GM12864 (cell line): Measurements from ENCODE around the gene SNRPF.

Experiments
- DNase-seq: peaks from one replicate; pipeline ENCODE4 v3.0.0-alpha.2; 2011; ENCODE audit warnings: low read depth
- H3K4me3 ChIP-seq: 2 replicates; pipeline ENCODE4 v1.5.1; 2011; ENCODE audit warnings: mild to moderate bottlenecking, low read depth, low read length, control low read depth
- CTCF ChIP-seq: IDR thresholded peaks from 2 replicates; pipeline ENCODE4 v1.5.1; 2011; ENCODE audit warnings: low read depth, mild to moderate bottlenecking, moderate library complexity, low read length, control low read depth, inconsistent platforms; ENCODE audit errors: missing control alignments

The SNRPF gene

DNA sequence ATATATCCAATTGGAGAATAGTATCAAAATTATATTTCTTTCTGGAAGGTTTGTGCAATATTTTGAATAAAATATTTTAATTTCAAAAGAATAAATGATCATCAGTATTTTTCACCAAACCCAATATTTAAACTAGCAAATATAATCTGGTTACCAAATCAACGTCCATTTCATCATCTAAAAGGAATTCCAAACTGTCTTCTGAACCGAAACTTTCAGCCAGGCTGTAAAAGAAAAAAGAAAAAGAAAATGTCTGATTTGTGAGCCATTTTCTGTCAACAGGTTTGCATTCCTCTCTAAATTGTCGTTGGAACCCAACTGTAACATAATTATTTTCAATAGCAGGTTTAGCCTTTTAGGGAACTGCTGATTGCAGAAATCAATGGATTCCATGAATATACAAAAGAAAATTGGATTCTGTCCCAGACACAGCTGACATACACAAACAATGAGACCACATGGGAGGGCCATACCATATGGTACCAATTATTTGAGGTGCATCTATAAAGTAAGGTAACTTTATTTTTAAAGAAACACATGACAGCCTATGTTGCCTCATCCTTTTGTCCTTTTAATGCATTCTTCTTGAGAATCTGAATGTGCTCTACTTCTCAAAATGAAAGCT, 22.7 kb downstream of the SNRPF start:
- H3K4me3 ChIP-seq, result no peak overlapping the region
- no peak for TF ChIP-seq CTCF
- DNase-seq, result no peak

DNA sequence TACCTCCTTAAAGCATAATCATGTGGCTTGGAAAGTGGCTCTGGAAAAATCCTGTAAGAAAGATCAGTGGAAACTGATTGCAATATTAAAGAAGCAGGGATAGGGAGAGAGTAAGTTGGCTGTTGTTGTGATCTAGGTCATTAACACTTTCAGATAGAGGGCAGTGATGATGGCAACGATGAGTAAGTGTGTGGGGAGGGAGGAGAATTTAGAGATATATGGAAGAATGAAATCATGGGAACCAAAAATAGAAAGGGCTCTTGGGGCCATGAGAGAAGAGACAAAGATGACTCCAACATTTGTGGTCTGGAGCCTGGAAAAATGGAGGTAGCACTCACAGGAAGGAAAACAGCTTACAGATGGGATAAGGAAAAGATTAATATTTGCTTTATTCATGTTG, 23.3 kb downstream of the SNRPF start:
- no peak overlapping the region for H3K4me3 ChIP-seq
- TF ChIP-seq CTCF, result no peak
- DNase-seq, result no peak

DNA sequence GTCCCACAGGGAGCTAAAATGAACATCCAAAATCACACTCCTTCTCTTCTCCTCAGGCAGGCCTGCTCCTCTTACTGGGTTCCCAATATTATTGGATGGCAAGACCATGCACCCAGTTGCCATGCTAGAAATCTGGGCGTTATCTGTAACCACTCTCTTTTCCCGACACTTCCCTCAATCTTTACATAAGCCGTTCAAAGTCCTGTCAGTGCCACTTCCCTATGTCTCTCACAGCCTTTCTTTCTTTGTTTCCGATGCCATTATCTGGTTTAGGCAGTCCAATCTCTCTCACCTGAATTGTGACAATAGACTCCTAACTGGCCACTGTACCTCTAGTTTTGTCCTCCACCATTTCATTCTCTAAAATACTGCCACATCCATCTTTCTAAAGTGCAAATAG, 24.1 kb downstream of the SNRPF start:
- no peak for DNase-seq
- no peak for TF ChIP-seq CTCF
- H3K4me3 ChIP-seq, result no peak overlapping the region

DNA sequence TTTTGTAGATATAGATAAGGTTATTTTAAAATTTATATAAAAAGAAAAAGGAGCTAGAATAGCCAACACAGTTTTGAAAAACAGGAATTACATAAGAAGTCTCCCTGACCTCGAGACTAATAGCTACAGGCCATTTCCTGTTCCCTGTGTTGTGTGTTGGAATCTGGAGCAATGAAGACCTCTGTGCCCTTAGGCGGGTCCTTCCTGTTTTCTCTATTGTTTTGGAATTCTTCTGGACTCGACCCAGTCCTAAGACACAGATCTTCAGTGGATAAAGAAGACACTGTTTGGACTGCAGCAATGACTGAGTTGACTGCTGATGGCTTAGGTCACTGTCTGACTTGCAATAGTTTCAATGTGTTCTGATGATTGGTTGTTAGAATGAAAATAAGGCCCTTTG, 26.2 kb downstream of the SNRPF start:
- TF ChIP-seq CTCF, result no peak
- no peak for DNase-seq
- H3K4me3 ChIP-seq, result no peak overlapping the region

GRCh38 chr12:95887311-95887710, 28.6 kb downstream of the SNRPF start:
- H3K4me3 ChIP-seq, result no peak overlapping the region
- TF ChIP-seq CTCF, result no peak
- DNase-seq, result no peak

- H3K4me3 ChIP-seq, result no peak overlapping the region
Measured at GRCh38 chr12:95890958-95891357, 32.2 kb downstream of the SNRPF start.

More at GRCh38 chr12:95890958-95891357, 32.2 kb downstream of the SNRPF start:
- no peak for TF ChIP-seq CTCF
- DNase-seq, result no peak
